Glutamatergic neuron (in vitro differentiated cells): ENCODE results near the gene S1PR1. TPM values are rescaled to one million over a fixed set of nuclear protein-coding genes. Genes with fewer than 3 reads are reported as not detected.

ENCODE experiments used
- DNase-seq: peaks from one replicate; pipeline ENCODE4 v3.0.0; 2022
- H3K27ac Mint-ChIP-seq: one replicate; pipeline ENCODE4 v1.8.0; 2020; ENCODE audit warnings: mild to moderate bottlenecking, mixed read lengths, inconsistent platforms; ENCODE audit not compliant: unreplicated experiment
- H3K27me3 Mint-ChIP-seq: one replicate; pipeline ENCODE4 v1.8.0; 2020; ENCODE audit warnings: mild to moderate bottlenecking, moderate library complexity, mixed read lengths, inconsistent platforms; ENCODE audit not compliant: unreplicated experiment
- H3K36me3 Mint-ChIP-seq: one replicate; pipeline ENCODE4 v1.8.0; 2020; ENCODE audit warnings: mild to moderate bottlenecking, mixed read lengths, inconsistent platforms; ENCODE audit not compliant: unreplicated experiment
- H3K4me1 Mint-ChIP-seq: one replicate; pipeline ENCODE4 v1.8.0; 2020; ENCODE audit warnings: mild to moderate bottlenecking, low read depth, mixed read lengths, inconsistent platforms; ENCODE audit not compliant: unreplicated experiment
- H3K4me3 Mint-ChIP-seq: one replicate; pipeline ENCODE4 v1.8.0; 2020; ENCODE audit warnings: mild to moderate bottlenecking, mixed read lengths, inconsistent platforms; ENCODE audit not compliant: unreplicated experiment
- H3K9me3 Mint-ChIP-seq: one replicate; pipeline ENCODE4 v1.8.0; 2020; ENCODE audit warnings: mild to moderate bottlenecking, moderate library complexity, mixed read lengths, inconsistent platforms; ENCODE audit not compliant: unreplicated experiment
- CTCF ChIP-seq: fragments of 200-600 bp; sonication (generic); IDR thresholded peaks from one replicate; pipeline ENCODE4 v1.5.0; 2021; ENCODE audit not compliant: partially characterized antibody, unreplicated experiment
- total RNA-seq: library from RNA; stranded (reverse); fragmentation: NEBNext Ultra II Directional; extraction: Animal tissue kit (Norgen Biotek cat#: 25700); gene quantifications from one replicate; pipeline ENCODE4 v1.2.1, GENCODE V29; 2021; ENCODE audit not compliant: unreplicated experiment

Gene S1PR1
- total RNA-seq, 1 donor from 2014 or later: not detected

DNA sequence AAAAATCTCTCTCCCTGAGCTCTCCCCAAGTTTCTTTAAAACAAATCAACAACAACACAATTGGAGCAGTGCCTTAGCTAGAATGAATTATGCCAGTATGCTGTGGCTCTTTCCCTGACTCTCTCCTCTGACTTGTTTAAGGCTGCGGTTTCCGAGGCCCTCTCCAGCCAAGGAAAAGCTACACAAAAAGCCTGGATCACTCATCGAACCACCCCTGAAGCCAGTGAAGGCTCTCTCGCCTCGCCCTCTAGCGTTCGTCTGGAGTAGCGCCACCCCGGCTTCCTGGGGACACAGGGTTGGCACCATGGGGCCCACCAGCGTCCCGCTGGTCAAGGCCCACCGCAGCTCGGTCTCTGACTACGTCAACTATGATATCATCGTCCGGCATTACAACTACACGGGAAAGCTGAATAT, 1.9 kb downstream of the S1PR1 start:
- peak; percentile 87 for DNase-seq

GRCh38 chr1:101239095-101240040, 2.5 kb downstream of the S1PR1 start:
- Mint-ChIP-seq H3K27ac (no peak overlapping the region), H3K4me1 (peaks cover 12% of the 10 kb centered on the region), H3K9me3 (peaks cover 7% of the 10 kb centered on the region), H3K36me3 (no peaks in the 10 kb centered on the region), H3K4me3 (no peak overlapping the region), H3K27me3 (peaks cover 15% of the 10 kb centered on the region)
- peak; percentile 60 for TF ChIP-seq CTCF
- no peak for DNase-seq

More for the DNA sequence above, 1.9 kb downstream of the S1PR1 start:
- Mint-ChIP-seq H3K4me1 (peaks cover 12% of the 10 kb centered on the region), H3K4me3 (peak overlapping the region; percentile 75), H3K27ac (no peak overlapping the region), H3K9me3 (peaks cover 7% of the 10 kb centered on the region), H3K27me3 (peaks cover 15% of the 10 kb centered on the region), H3K36me3 (no peaks in the 10 kb centered on the region)
- TF ChIP-seq CTCF: peak; percentile 91

DNA sequence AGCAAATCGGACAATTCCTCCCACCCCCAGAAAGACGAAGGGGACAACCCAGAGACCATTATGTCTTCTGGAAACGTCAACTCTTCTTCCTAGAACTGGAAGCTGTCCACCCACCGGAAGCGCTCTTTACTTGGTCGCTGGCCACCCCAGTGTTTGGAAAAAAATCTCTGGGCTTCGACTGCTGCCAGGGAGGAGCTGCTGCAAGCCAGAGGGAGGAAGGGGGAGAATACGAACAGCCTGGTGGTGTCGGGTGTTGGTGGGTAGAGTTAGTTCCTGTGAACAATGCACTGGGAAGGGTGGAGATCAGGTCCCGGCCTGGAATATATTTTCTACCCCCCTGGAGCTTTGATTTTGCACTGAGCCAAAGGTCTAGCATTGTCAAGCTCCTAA, 3.2 kb downstream of the S1PR1 start:
- DNase-seq: no peak
- peaks cover 12% of the 10 kb centered on the region for H3K4me1 Mint-ChIP-seq
- H3K27me3 Mint-ChIP-seq: peaks cover 14% of the 10 kb centered on the region
- H3K9me3 Mint-ChIP-seq: peaks cover 7% of the 10 kb centered on the region
- H3K36me3 Mint-ChIP-seq: no peaks in the 10 kb centered on the region
- no peak for TF ChIP-seq CTCF
- H3K27ac Mint-ChIP-seq: no peak overlapping the region
- H3K4me3 Mint-ChIP-seq: no peak overlapping the region

GRCh38 chr1:101241485-101242225, 4.8 kb downstream of the S1PR1 start:
- no peak for TF ChIP-seq CTCF
- Mint-ChIP-seq H3K27ac (no peak overlapping the region), H3K4me3 (no peak overlapping the region), H3K36me3 (no peaks in the 10 kb centered on the region), H3K9me3 (peaks cover 3% of the 10 kb centered on the region), H3K4me1 (peaks cover 8% of the 10 kb centered on the region), H3K27me3 (peaks cover 6% of the 10 kb centered on the region)
- no peak for DNase-seq
